Panc1 (cell line): Measurements from ENCODE around the gene FARS2. TPM values are rescaled to one million over a fixed set of nuclear protein-coding genes. Genes with fewer than 3 reads are reported as not detected.

Source experiments
- ATAC-seq: fragments of 200-7000 bp; cut with Tn5 transposase; 2 replicates; pipeline ENCODE4 v1.9.1; 2020; ENCODE audit warnings: mild to moderate bottlenecking, moderate library complexity
- BruUV-seq: library from RNA; stranded (reverse); fragments of 400-500 nt; replicated peaks from 2 replicates; lab custom pipeline; 2021; lab: Mats Ljungman, UMichigan
- CTCF ChIA-PET: fragments of 300-600 bp; sonication (Branson Sonifier 250); formaldehyde crosslinking; loops from one replicate; lab custom pipeline; 2022; ENCODE audit warnings: antibody characterized with exemption; lab: Charles Lee
- POLR2A ChIA-PET: fragments of 300-600 bp; sonication (Branson Sonifier 250); formaldehyde crosslinking; loops from one replicate; lab custom pipeline; 2022; ENCODE audit warnings: antibody characterized with exemption; lab: Charles Lee
- DNase-seq: peaks from one replicate; pipeline ENCODE4 v3.0.0-alpha.2; 2010; ENCODE audit warnings: low read depth, low spot score
- H3K27ac ChIP-seq: 2 replicates; pipeline ENCODE4 v1.5.1; 2011; ENCODE audit warnings: mild to moderate bottlenecking, low read length, inconsistent platforms
- H3K27me3 ChIP-seq: fragments of 200-500 bp; sonication (Bioruptor generic); 2 replicates; pipeline ENCODE4 v1.6.0; 2014; ENCODE audit warnings: low read length, inconsistent platforms; ENCODE audit not compliant: control insufficient read depth, insufficient read depth
- H3K36me3 ChIP-seq: fragments of 200-500 bp; sonication (Bioruptor generic); 2 replicates; pipeline ENCODE4 v1.5.1; 2014; ENCODE audit warnings: inconsistent platforms, mild to moderate bottlenecking, low read length, moderate library complexity; ENCODE audit not compliant: control insufficient read depth, insufficient read depth
- H3K4me1 ChIP-seq: 2 replicates; pipeline ENCODE4 v1.5.1; 2011; ENCODE audit warnings: inconsistent platforms, mild to moderate bottlenecking, low read length, moderate library complexity; ENCODE audit not compliant: control insufficient read depth, insufficient read depth
- H3K4me3 ChIP-seq, 2 experiments: 2 replicates each; pipeline ENCODE4 v1.5.1; 2011 to 2012; ENCODE audit warnings: low read depth in 2 of 2, low read length in 2 of 2, mild to moderate bottlenecking in 2 of 2, inconsistent platforms in 1 of 2, moderate library complexity in 1 of 2
- H3K9me3 ChIP-seq: fragments of 200-500 bp; sonication (Bioruptor generic); 2 replicates; pipeline ENCODE4 v1.5.1; 2014; ENCODE audit warnings: low read depth, mild to moderate bottlenecking, inconsistent platforms, low read length, moderate library complexity; ENCODE audit not compliant: control insufficient read depth, insufficient read depth
- CTCF ChIP-seq: fragments of 450-650 bp; IDR thresholded peaks from 2 replicates; pipeline ENCODE4 v1.5.1; 2017; ENCODE audit warnings: mild to moderate bottlenecking
- POLR2AphosphoS5 ChIP-seq: IDR thresholded peaks from 2 replicates; pipeline ENCODE4 v1.6.1; 2012; ENCODE audit warnings: mild to moderate bottlenecking, low read depth, low read length, moderate library complexity
- REST ChIP-seq, 2 experiments: IDR thresholded peaks; 2 replicates each; pipeline ENCODE4 v1.6.1; 2011 to 2012; ENCODE audit warnings: low read depth in 2 of 2, control low read depth in 1 of 2, low read length in 1 of 2, mild to moderate bottlenecking in 1 of 2, moderate library complexity in 1 of 2; ENCODE audit not compliant: insufficient read depth in 1 of 2
- SIN3A ChIP-seq: IDR thresholded peaks from 2 replicates; pipeline ENCODE4 v1.6.1; 2012; ENCODE audit warnings: low read depth, mild to moderate bottlenecking, low read length, moderate library complexity, borderline replicate concordance; ENCODE audit not compliant: insufficient read depth
- TCF7L2 ChIP-seq: IDR thresholded peaks from 2 replicates; pipeline ENCODE4 v1.6.1; 2011; ENCODE audit warnings: mild to moderate bottlenecking, low read depth, low read length, inconsistent platforms
- in situ Hi-C: cut with HindIII; loops from 2 replicates; pipeline ENCODE4 v1.10.0; 2016; ENCODE audit warnings: low sequenced_read_pairs, low pct_unique_long_range_greater_than_20kb
- intact Hi-C: fragments of 100-400 bp; cut with micrococcal nuclease; formaldehyde crosslinking; loops from one replicate; pipeline ENCODE4 v1.10.0; 2022; ENCODE audit not compliant: unreplicated experiment
- total RNA-seq: library from RNA; stranded (reverse); gene quantifications from one replicate; pipeline ENCODE4 v1.2.1, GENCODE V29; 2021; ENCODE audit not compliant: unreplicated experiment

Gene FARS2
- total RNA-seq, 1 experiment from 2014 or later: 12.8 TPM

- ChIA-PET POLR2A (no interaction called here), CTCF (no interaction called here)
- Histone ChIP-seq H3K4me1 (no peaks in the 10 kb centered on the region), H3K36me3 (no peaks in the 10 kb centered on the region), H3K27ac (no peak overlapping the region), H3K27me3 (no peaks in the 10 kb centered on the region), H3K4me3 (no peak overlapping the region), H3K9me3 (no peaks in the 10 kb centered on the region)
- intact Hi-C loops: no loop called here
- TF ChIP-seq TCF7L2: no peak
- TF ChIP-seq CTCF: no peak
- no peak for TF ChIP-seq SIN3A
- TF ChIP-seq POLR2AphosphoS5: no peak
- no peak for TF ChIP-seq REST (IDR thresholded peaks at IDR 0.05; ENCODE audit: insufficient read depth in 1 of 2, low read depth in 2 of 2, low read length in 1 of 2)
- BruUV-seq: no TSS peak
- ATAC-seq (no peak), DNase-seq (no peak)
- in situ Hi-C loops: no loop called here
Observed at GRCh38 chr6:5300206-5300764, 39.0 kb downstream of the FARS2 start.

- POLR2A ChIA-PET: no interaction called here
- no TSS peak for BruUV-seq
- CTCF ChIA-PET: no interaction called here
- no peak overlapping the region for H3K4me3 ChIP-seq
- H3K9me3 ChIP-seq: no peaks in the 10 kb centered on the region
- in situ Hi-C loops (no loop called here), intact Hi-C loops (no loop called here)
- no peaks in the 10 kb centered on the region for H3K27me3 ChIP-seq
- DNase-seq (no peak), ATAC-seq (peak; percentile 72)
- no peak overlapping the region for H3K27ac ChIP-seq
- H3K4me1 ChIP-seq: peaks cover 6% of the 10 kb centered on the region; the same call in 1 of the 2 replicates
- no peaks in the 10 kb centered on the region for H3K36me3 ChIP-seq
- TF ChIP-seq SIN3A (no peak), CTCF (no peak), TCF7L2 (no peak), POLR2AphosphoS5 (no peak), REST (IDR thresholded peaks at IDR 0.05; ENCODE audit: insufficient read depth in 1 of 2, low read depth in 2 of 2, low read length in 1 of 2) (no peak)
Observed at GRCh38 chr6:5302220-5302946, 41.1 kb downstream of the FARS2 start.
